Measurements from ENCODE around the gene EPN1. TPM values are rescaled to one million over a fixed set of nuclear protein-coding genes. Genes with fewer than 3 reads are reported as not detected.

The EPN1 gene
- total and polyA plus RNA-seq, 4 donors, result 18.6 to 117 (median 77.8) TPM

GRCh38 chr19:55684946-55685681 is 10.1 kb downstream of the EPN1 start:
- no peak for TF ChIP-seq JUND (IDR thresholded peaks at IDR 0.05)
- TF ChIP-seq HNF4G (IDR thresholded peaks at IDR 0.05), result no peak
- TF ChIP-seq REST (IDR thresholded peaks at IDR 0.05), result no peak
- no peak for TF ChIP-seq TAF1 (conservative IDR thresholded peaks at IDR 0.05)
- no peak for TF ChIP-seq CTCF (IDR thresholded peaks at IDR 0.05; ENCODE audit: low read depth, low read length, missing input control)
- no peak for TF ChIP-seq EGR1 (IDR thresholded peaks at IDR 0.05; ENCODE audit: low read depth in 2 of 2)
- Histone ChIP-seq H3K4me3 (ENCODE audit: low read depth in 1 of 3, low read length in 3 of 3) (no peak overlapping the region), H3K27ac (ENCODE audit: low read depth in 1 of 2, low read length in 2 of 2) (peak overlapping the region; percentile 96 to 97), H3K4me1 (ENCODE audit: control insufficient read depth in 4 of 4, insufficient read depth in 4 of 4, low read length in 3 of 4) (peaks cover 10 to 54% (median 43%) of the 10 kb centered on the region in 4 donors), H3K9me3 (ENCODE audit: control insufficient read depth in 4 of 4, low read length in 3 of 4) (no peaks in the 10 kb centered on the region), H3K27me3 (ENCODE audit: control insufficient read depth in 4 of 4, insufficient read depth in 4 of 4, low read length in 3 of 4) (no peaks in the 10 kb centered on the region), H3K36me3 (ENCODE audit: control insufficient read depth in 4 of 4, insufficient read depth in 3 of 4, low read depth in 1 of 4, low read length in 3 of 4) (peaks cover 10 to 47% (median 18%) of the 10 kb centered on the region in 4 donors), H3K9ac (ENCODE audit: low read depth in 1 of 2, low read length in 2 of 2) (no peak overlapping the region)
- no peak for DNase-seq (ENCODE audit: low spot score)
- WGBS, result 97% methylated on average over 60 of the region's 60 CpGs

- TF ChIP-seq HNF4G (IDR thresholded peaks at IDR 0.05), result no peak
- H3K27me3 ChIP-seq (ENCODE audit: control insufficient read depth in 4 of 4, insufficient read depth in 4 of 4, low read length in 3 of 4), result no peaks in the 10 kb centered on the region
- H3K36me3 ChIP-seq (ENCODE audit: control insufficient read depth in 4 of 4, insufficient read depth in 3 of 4, low read depth in 1 of 4, low read length in 3 of 4), result peaks cover 10 to 48% (median 19%) of the 10 kb centered on the region in 4 donors
- H3K4me3 ChIP-seq (ENCODE audit: low read depth in 1 of 3, low read length in 3 of 3), result no peak overlapping the region
- H3K27ac ChIP-seq (ENCODE audit: low read depth in 1 of 2, low read length in 2 of 2), result no peak overlapping the region
- no peak for DNase-seq (ENCODE audit: low spot score)
- H3K9ac ChIP-seq (ENCODE audit: low read depth in 1 of 2, low read length in 2 of 2), result no peak overlapping the region
- 93% methylated on average over 6 of the region's 6 CpGs for WGBS
- no peaks in the 10 kb centered on the region for H3K9me3 ChIP-seq (ENCODE audit: control insufficient read depth in 4 of 4, low read length in 3 of 4)
- peaks cover 6 to 48% (median 37%) of the 10 kb centered on the region in 4 donors for H3K4me1 ChIP-seq (ENCODE audit: control insufficient read depth in 4 of 4, insufficient read depth in 4 of 4, low read length in 3 of 4)
These were observed 10.8 kb downstream of the EPN1 start for GRCh38 chr19:55685776-55686175.

GRCh38 chr19:55686311-55687050 is 11.5 kb downstream of the EPN1 start:
- H3K4me3 ChIP-seq (ENCODE audit: low read depth in 1 of 3, low read length in 3 of 3), result no peak overlapping the region
- H3K9me3 ChIP-seq (ENCODE audit: control insufficient read depth in 4 of 4, low read length in 3 of 4), result no peaks in the 10 kb centered on the region
- H3K36me3 ChIP-seq (ENCODE audit: control insufficient read depth in 4 of 4, insufficient read depth in 3 of 4, low read depth in 1 of 4, low read length in 3 of 4), result peaks cover 6 to 52% (median 21%) of the 10 kb centered on the region in 4 donors
- 88% methylated on average over 29 of the region's 29 CpGs for WGBS
- H3K27ac ChIP-seq (ENCODE audit: low read depth in 1 of 2, low read length in 2 of 2), result no peak overlapping the region
- H3K9ac ChIP-seq (ENCODE audit: low read depth in 1 of 2, low read length in 2 of 2), result no peak overlapping the region
- DNase-seq (ENCODE audit: low spot score), result no peak
- H3K4me1 ChIP-seq (ENCODE audit: control insufficient read depth in 4 of 4, insufficient read depth in 4 of 4, low read length in 3 of 4), result peaks cover 4 to 41% (median 32%) of the 10 kb centered on the region in 4 donors
- H3K27me3 ChIP-seq (ENCODE audit: control insufficient read depth in 4 of 4, insufficient read depth in 4 of 4, low read length in 3 of 4), result no peaks in the 10 kb centered on the region
- TF ChIP-seq ATF3 (IDR thresholded peaks at IDR 0.05), result no peak
- TF ChIP-seq NR2F2 (IDR thresholded peaks at IDR 0.05), result no peak
- TF ChIP-seq MAX (IDR thresholded peaks at IDR 0.05), result no peak
- TF ChIP-seq EGR1 (IDR thresholded peaks at IDR 0.05; ENCODE audit: low read depth in 2 of 2), result no peak
- no peak for TF ChIP-seq FOXA2 (IDR thresholded peaks at IDR 0.05)
- TF ChIP-seq RXRA (IDR thresholded peaks at IDR 0.05), result no peak
- TF ChIP-seq JUND (IDR thresholded peaks at IDR 0.05), result no peak
- no peak for TF ChIP-seq ZBTB33 (IDR thresholded peaks at IDR 0.05)
- no peak for TF ChIP-seq CTCF (IDR thresholded peaks at IDR 0.05; ENCODE audit: low read depth, low read length, missing input control)
- TF ChIP-seq TAF1 (conservative IDR thresholded peaks at IDR 0.05), result no peak

Data from liver (tissue), 9 donors.